H9 (cell line): ENCODE data around the gene TMEM41A. TPM values are rescaled to one million over a fixed set of nuclear protein-coding genes. Genes with fewer than 3 reads are reported as not detected.

ENCODE experiments used
- DNase-seq: peaks from one replicate; pipeline ENCODE4 v3.0.0-alpha.2; 2017
- H2AFZ ChIP-seq: one replicate; pipeline ENCODE4 v1.6.1; 2013; ENCODE audit warnings: mild to moderate bottlenecking, low read length, control low read depth, moderate library complexity
- H2AK5ac ChIP-seq: 2 replicates; pipeline ENCODE4 v1.6.1; 2013; ENCODE audit warnings: low read length, control low read depth, mixed read lengths; ENCODE audit not compliant: insufficient read length
- H2BK120ac ChIP-seq: one replicate; pipeline ENCODE4 v1.6.1; 2013; ENCODE audit warnings: low read depth, mild to moderate bottlenecking, low read length, control low read depth, inconsistent platforms; ENCODE audit not compliant: poor library complexity, severe bottlenecking
- H2BK12ac ChIP-seq: 2 replicates; pipeline ENCODE4 v1.6.1; 2013; ENCODE audit warnings: low read length, control low read depth, mixed read lengths, low read depth; ENCODE audit not compliant: insufficient read length
- H2BK15ac ChIP-seq: 2 replicates; pipeline ENCODE4 v1.6.1; 2013; ENCODE audit warnings: low read depth, low read length, control low read depth
- H2BK20ac ChIP-seq: one replicate; pipeline ENCODE4 v1.6.1; 2013; ENCODE audit warnings: low read depth, mild to moderate bottlenecking, low read length, control low read depth, inconsistent platforms; ENCODE audit not compliant: poor library complexity, severe bottlenecking
- H2BK5ac ChIP-seq: 2 replicates; pipeline ENCODE4 v1.6.1; 2013; ENCODE audit warnings: low read length, control low read depth, mixed read lengths; ENCODE audit not compliant: insufficient read length
- H3K14ac ChIP-seq: 2 replicates; pipeline ENCODE4 v1.6.1; 2013; ENCODE audit warnings: low read length, control low read depth; ENCODE audit not compliant: insufficient read depth
- H3K18ac ChIP-seq: 2 replicates; pipeline ENCODE4 v1.6.1; 2013; ENCODE audit warnings: low read depth, mild to moderate bottlenecking, mixed read lengths, low read length, control low read depth; ENCODE audit not compliant: insufficient read length
- H3K23ac ChIP-seq: 2 replicates; pipeline ENCODE4 v1.6.1; 2013; ENCODE audit warnings: low read length, control low read depth, mixed read lengths, low read depth; ENCODE audit not compliant: insufficient read length
- H3K23me2 ChIP-seq: 2 replicates; pipeline ENCODE4 v1.6.1; 2013; ENCODE audit warnings: low read depth, mild to moderate bottlenecking, mixed read lengths, low read length, control low read depth; ENCODE audit not compliant: insufficient read length, poor library complexity, severe bottlenecking
- H3K27ac ChIP-seq: 2 replicates; pipeline ENCODE4 v1.5.1; 2013; ENCODE audit warnings: low read length, control low read depth, mixed read lengths, low read depth; ENCODE audit not compliant: insufficient read length
- H3K27me3 ChIP-seq: 2 replicates; pipeline ENCODE4 v1.6.1; 2013; ENCODE audit warnings: low read length, control low read depth, inconsistent platforms; ENCODE audit not compliant: insufficient read depth
- H3K4ac ChIP-seq: 2 replicates; pipeline ENCODE4 v1.6.1; 2013; ENCODE audit warnings: low read depth, mild to moderate bottlenecking, control low read depth, inconsistent platforms, low read length, moderate library complexity
- H3K4me1 ChIP-seq: 2 replicates; pipeline ENCODE4 v1.6.1; 2013; ENCODE audit warnings: low read length, control low read depth, inconsistent platforms; ENCODE audit not compliant: insufficient read depth
- H3K4me2 ChIP-seq: 2 replicates; pipeline ENCODE4 v1.6.1; 2013; ENCODE audit warnings: low read length, control low read depth, mixed read lengths; ENCODE audit not compliant: insufficient read length, insufficient read depth
- H3K56ac ChIP-seq: 2 replicates; pipeline ENCODE4 v1.6.1; 2013; ENCODE audit warnings: low read depth, mild to moderate bottlenecking, mixed read lengths, low read length, control low read depth; ENCODE audit not compliant: insufficient read length
- H3K79me1 ChIP-seq: 2 replicates; pipeline ENCODE4 v1.6.1; 2013; ENCODE audit warnings: low read depth, mild to moderate bottlenecking, moderate library complexity, low read length, control low read depth, inconsistent platforms; ENCODE audit not compliant: insufficient read depth, poor library complexity, severe bottlenecking
- H3K79me2 ChIP-seq: 2 replicates; pipeline ENCODE4 v1.6.1; 2013; ENCODE audit warnings: low read length, control low read depth, inconsistent platforms; ENCODE audit not compliant: insufficient read depth
- H3K9ac ChIP-seq: 2 replicates; pipeline ENCODE4 v1.6.1; 2013; ENCODE audit warnings: low read length, control low read depth, mixed read lengths; ENCODE audit not compliant: insufficient read length; ENCODE audit errors: extremely low read depth
- H3K9me3 ChIP-seq: one replicate; pipeline ENCODE4 v1.6.1; 2013; ENCODE audit warnings: low read depth, low read length, inconsistent platforms; ENCODE audit not compliant: control insufficient read depth
- H3T11ph ChIP-seq: one replicate; pipeline ENCODE4 v1.6.1; 2013; ENCODE audit warnings: mild to moderate bottlenecking, low read length, control low read depth, inconsistent platforms
- H4K20me1 ChIP-seq: one replicate; pipeline ENCODE4 v1.6.1; 2013; ENCODE audit not compliant: control insufficient read depth, insufficient read length, insufficient read depth
- H4K5ac ChIP-seq: 2 replicates; pipeline ENCODE4 v1.6.1; 2013; ENCODE audit warnings: low read depth, mild to moderate bottlenecking, mixed read lengths, low read length, control low read depth; ENCODE audit not compliant: insufficient read length
- H4K8ac ChIP-seq: replicated peaks from 2 replicates; pipeline ENCODE4 v1.6.1; 2013; ENCODE audit warnings: low read length, control low read depth, mixed read lengths, low read depth; ENCODE audit not compliant: insufficient read length
- H4K91ac ChIP-seq: 2 replicates; pipeline ENCODE4 v1.6.1; 2013; ENCODE audit warnings: low read depth, mild to moderate bottlenecking, moderate library complexity, mixed read lengths, low read length, control low read depth; ENCODE audit not compliant: insufficient read length
- H3K27ac Mint-ChIP-seq, 3 experiments: 2 replicates in 2 of 3; 3 replicates in 1 of 3; pipeline ENCODE4 v1.8.0; 2020 to 2021; ENCODE audit warnings: mixed read lengths in 3 of 3, mild to moderate bottlenecking in 1 of 3, moderate library complexity in 1 of 3
- H3K27me3 Mint-ChIP-seq: 2 replicates; pipeline ENCODE4 v1.8.0; 2021; ENCODE audit warnings: low read depth, mild to moderate bottlenecking, moderate library complexity, mixed read lengths
- H3K36me3 Mint-ChIP-seq, 3 experiments: 2 replicates in 2 of 3; 3 replicates in 1 of 3; pipeline ENCODE4 v1.8.0; 2020 to 2021; ENCODE audit warnings: low read depth in 3 of 3, mixed read lengths in 3 of 3; ENCODE audit not compliant: insufficient read depth in 1 of 3
- H3K4me1 Mint-ChIP-seq, 2 experiments: 2 replicates each; pipeline ENCODE4 v1.8.0; 2020; ENCODE audit warnings: mixed read lengths in 2 of 2
- H3K4me3 Mint-ChIP-seq, 2 experiments: 2 replicates in 1 of 2; 3 replicates in 1 of 2; pipeline ENCODE4 v1.8.0; 2020 to 2021; ENCODE audit warnings: mild to moderate bottlenecking in 2 of 2, mixed read lengths in 2 of 2, moderate library complexity in 1 of 2
- H3K9me3 Mint-ChIP-seq, 2 experiments: 2 replicates in 1 of 2; 3 replicates in 1 of 2; pipeline ENCODE4 v1.8.0; 2020; ENCODE audit warnings: mild to moderate bottlenecking in 2 of 2, mixed read lengths in 2 of 2, moderate library complexity in 1 of 2
- WGBS: extraction: QIAGEN DNeasy Blood & Tissue Kit; methylation state at CpG from one replicate; pipeline ENCODE4 v1.1.7; 2013; ENCODE audit warnings: missing lambda C conversion rate, low lambda C conversion rate, mixed read lengths; ENCODE audit not compliant: insufficient read length; ENCODE audit errors: extremely low coverage; 5-methylcytosine and 5-hydroxymethylcytosine counted together
- total RNA-seq: library from RNA; stranded (reverse); gene quantifications from 2 replicates; pipeline ENCODE4 v1.2.1, GENCODE V29; 2021
- TF ChIP-seq, protein P1 (sequence below): fragments of 200-600 bp; sonication (generic); conservative IDR thresholded peaks from 3 replicates; pipeline ENCODE4 v1.8.0; 2021; ENCODE audit warnings: antibody characterized with exemption, mild to moderate bottlenecking

Gene TMEM41A
- total RNA-seq, 1 experiment from 2014 or later = 23.9 TPM

DNA sequence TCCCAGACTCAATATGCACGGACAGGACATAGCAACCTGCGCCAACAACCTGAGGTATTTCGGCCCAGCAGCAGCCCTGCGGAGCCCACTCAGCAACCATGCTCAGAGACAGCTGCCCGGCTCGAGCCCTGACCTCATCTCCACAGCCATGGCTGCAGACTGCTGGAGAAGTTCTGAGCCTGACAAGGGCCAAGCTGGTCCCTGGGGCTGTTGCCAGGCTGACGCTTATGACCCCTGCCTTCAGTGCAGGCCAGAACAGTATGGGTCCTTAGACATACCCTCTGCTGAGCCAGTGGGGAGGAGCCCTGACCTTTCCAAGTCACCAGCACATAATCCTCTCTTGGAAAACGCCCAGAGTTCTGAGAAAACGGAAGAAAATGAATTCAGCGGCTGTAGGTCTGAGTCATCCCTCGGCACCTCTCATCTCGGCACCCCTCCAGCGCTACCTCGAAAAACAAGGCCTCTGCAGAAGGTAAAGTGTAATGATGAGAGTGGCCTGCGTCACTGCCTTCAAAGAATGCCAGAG, 25.5 kb downstream of the TMEM41A start:
- Histone ChIP-seq H3K18ac (no peak overlapping the region), H4K20me1 (no peaks in the 10 kb centered on the region), H3K27me3 (no peaks in the 10 kb centered on the region), H3K23me2 (no peaks in the 10 kb centered on the region), H4K5ac (no peak overlapping the region), H3K23ac (no peak overlapping the region), H3T11ph (no peak overlapping the region), H3K4ac (no peak overlapping the region), H3K4me1 (no peaks in the 10 kb centered on the region; the same call in 1 of the 2 replicates), H3K79me2 (no peaks in the 10 kb centered on the region), H2BK12ac (no peak overlapping the region), H2BK20ac (no peak overlapping the region), H3K14ac (no peak overlapping the region), H2BK15ac (no peak overlapping the region), H3K56ac (no peak overlapping the region), H3K79me1 (no peaks in the 10 kb centered on the region), H3K27ac (no peak overlapping the region), H2AK5ac (no peak overlapping the region), H2BK120ac (no peak overlapping the region), H2BK5ac (no peak overlapping the region), H4K8ac (no peak overlapping the region), H3K9me3 (no peaks in the 10 kb centered on the region), H3K4me2 (no peak overlapping the region), H2AFZ (no peak overlapping the region), H4K91ac (no peak overlapping the region), H3K9ac (no peak overlapping the region)
- WGBS = no CpG with 5 or more reads among the region's 15 CpGs
- Mint-ChIP-seq H3K4me1 (peaks cover 6% of the 10 kb centered on the region in 2 experiments), H3K36me3 (no peaks in the 10 kb centered on the region; a peak in 1 of 7 replicates), H3K9me3 (no peaks in the 10 kb centered on the region), H3K27me3 (no peaks in the 10 kb centered on the region), H3K27ac (peak overlapping the region in 1 of 3 experiments; percentile 8; a peak in 1 of 7 replicates), H3K4me3 (no peak overlapping the region)
- TF ChIP-seq, protein P1, sequence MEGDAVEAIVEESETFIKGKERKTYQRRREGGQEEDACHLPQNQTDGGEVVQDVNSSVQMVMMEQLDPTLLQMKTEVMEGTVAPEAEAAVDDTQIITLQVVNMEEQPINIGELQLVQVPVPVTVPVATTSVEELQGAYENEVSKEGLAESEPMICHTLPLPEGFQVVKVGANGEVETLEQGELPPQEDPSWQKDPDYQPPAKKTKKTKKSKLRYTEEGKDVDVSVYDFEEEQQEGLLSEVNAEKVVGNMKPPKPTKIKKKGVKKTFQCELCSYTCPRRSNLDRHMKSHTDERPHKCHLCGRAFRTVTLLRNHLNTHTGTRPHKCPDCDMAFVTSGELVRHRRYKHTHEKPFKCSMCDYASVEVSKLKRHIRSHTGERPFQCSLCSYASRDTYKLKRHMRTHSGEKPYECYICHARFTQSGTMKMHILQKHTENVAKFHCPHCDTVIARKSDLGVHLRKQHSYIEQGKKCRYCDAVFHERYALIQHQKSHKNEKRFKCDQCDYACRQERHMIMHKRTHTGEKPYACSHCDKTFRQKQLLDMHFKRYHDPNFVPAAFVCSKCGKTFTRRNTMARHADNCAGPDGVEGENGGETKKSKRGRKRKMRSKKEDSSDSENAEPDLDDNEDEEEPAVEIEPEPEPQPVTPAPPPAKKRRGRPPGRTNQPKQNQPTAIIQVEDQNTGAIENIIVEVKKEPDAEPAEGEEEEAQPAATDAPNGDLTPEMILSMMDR = no peak
- no peak for DNase-seq
